Measurements from ENCODE around the gene PLPP1. TPM values are rescaled to one million over a fixed set of nuclear protein-coding genes. Genes with fewer than 3 reads are reported as not detected.

The PLPP1 gene
- total RNA-seq, result 10 to 100 TPM; 10.8 to 12.5 TPM

GRCh38 chr5:55534436-55535198 is at the start of gene PLPP1:
PLPP1 (minus strand) TSS chr5:55534964; CDS start chr5:55534629, 335 bp downstream.
- peaks cover 0 to 5% of the 10 kb centered on the region in 2 donors for H3K36me3 Mint-ChIP-seq
- H3K9me3 Mint-ChIP-seq, result no peaks in the 10 kb centered on the region
- H3K27ac Mint-ChIP-seq, result peak within 1 kb of the TSS; percentile 74 to 89
- ATAC-seq (peak; percentile 87 to 91), DNase-seq (ENCODE audit: low spot score in 2 of 2) (peak; percentile 80 to 92)

- ATAC-seq (no peak), DNase-seq (ENCODE audit: low spot score in 2 of 2) (no peak)
- H3K36me3 Mint-ChIP-seq, result no peaks in the 10 kb centered on the region
- no peak overlapping the region for H3K27ac Mint-ChIP-seq
- H3K9me3 Mint-ChIP-seq, result no peaks in the 10 kb centered on the region
Observed at GRCh38 chr5:55583578-55583977, 48.8 kb upstream of the PLPP1 start.

- H3K9me3 Mint-ChIP-seq, result no peaks in the 10 kb centered on the region
- DNase-seq (ENCODE audit: low spot score in 2 of 2) (no peak), ATAC-seq (peak; percentile 16 to 86)
- no peak overlapping the region for H3K27ac Mint-ChIP-seq
- no peaks in the 10 kb centered on the region for H3K36me3 Mint-ChIP-seq
Observed at GRCh38 chr5:55582256-55582655, 47.5 kb upstream of the PLPP1 start.

- Mint-ChIP-seq H3K36me3 (no peaks in the 10 kb centered on the region), H3K9me3 (no peaks in the 10 kb centered on the region), H3K27ac (no peak overlapping the region)
- no peak for DNase-seq (ENCODE audit: low spot score in 2 of 2)
- no peak for ATAC-seq
Observed at GRCh38 chr5:55580042-55580441, 45.3 kb upstream of the PLPP1 start.

- H3K9me3 Mint-ChIP-seq, result no peaks in the 10 kb centered on the region
- ATAC-seq (no peak), DNase-seq (ENCODE audit: low spot score in 2 of 2) (no peak)
- no peaks in the 10 kb centered on the region for H3K36me3 Mint-ChIP-seq
- peak overlapping the region in 1 of 2 donors; percentile 38 for H3K27ac Mint-ChIP-seq
Observed at GRCh38 chr5:55578771-55579170, 44.0 kb upstream of the PLPP1 start.

GRCh38 chr5:55577353-55578060 is 42.7 kb upstream of the PLPP1 start:
- DNase-seq (ENCODE audit: low spot score in 2 of 2) (no peak), ATAC-seq (no peak)
- H3K36me3 Mint-ChIP-seq, result no peaks in the 10 kb centered on the region
- no peaks in the 10 kb centered on the region for H3K9me3 Mint-ChIP-seq
- no peak overlapping the region for H3K27ac Mint-ChIP-seq

- ATAC-seq, result no peak
- H3K36me3 Mint-ChIP-seq, result no peaks in the 10 kb centered on the region
- H3K9me3 Mint-ChIP-seq, result no peaks in the 10 kb centered on the region
- DNase-seq (ENCODE audit: low spot score in 2 of 2), result no peak
- H3K27ac Mint-ChIP-seq, result no peak overlapping the region
Observed at GRCh38 chr5:55576661-55577060, 41.9 kb upstream of the PLPP1 start.

GRCh38 chr5:55575815-55576583 is 41.2 kb upstream of the PLPP1 start:
- ATAC-seq (no peak), DNase-seq (ENCODE audit: low spot score in 2 of 2) (no peak)
- Mint-ChIP-seq H3K27ac (no peak overlapping the region), H3K9me3 (no peaks in the 10 kb centered on the region), H3K36me3 (no peaks in the 10 kb centered on the region)

GRCh38 chr5:55572600-55572999 is 37.8 kb upstream of the PLPP1 start:
- no peaks in the 10 kb centered on the region for H3K36me3 Mint-ChIP-seq
- no peaks in the 10 kb centered on the region for H3K9me3 Mint-ChIP-seq
- peak overlapping the region in 1 of 2 donors; percentile 14 for H3K27ac Mint-ChIP-seq
- no peak for DNase-seq (ENCODE audit: low spot score in 2 of 2)
- no peak for ATAC-seq

- H3K27ac Mint-ChIP-seq, result no peak overlapping the region
- ATAC-seq, result no peak
- H3K9me3 Mint-ChIP-seq, result no peaks in the 10 kb centered on the region
- DNase-seq (ENCODE audit: low spot score in 2 of 2), result no peak
- H3K36me3 Mint-ChIP-seq, result no peaks in the 10 kb centered on the region
Observed at GRCh38 chr5:55572020-55572419, 37.3 kb upstream of the PLPP1 start.

GRCh38 chr5:55570570-55570969 is 35.8 kb upstream of the PLPP1 start:
- DNase-seq (ENCODE audit: low spot score in 2 of 2) (no peak), ATAC-seq (no peak)
- Mint-ChIP-seq H3K9me3 (no peaks in the 10 kb centered on the region), H3K36me3 (no peaks in the 10 kb centered on the region), H3K27ac (no peak overlapping the region)

GRCh38 chr5:55570026-55570425 is 35.3 kb upstream of the PLPP1 start:
- Mint-ChIP-seq H3K36me3 (no peaks in the 10 kb centered on the region), H3K27ac (no peak overlapping the region), H3K9me3 (no peaks in the 10 kb centered on the region)
- no peak for DNase-seq (ENCODE audit: low spot score in 2 of 2)
- ATAC-seq, result no peak

- ATAC-seq, result no peak
- H3K9me3 Mint-ChIP-seq, result no peaks in the 10 kb centered on the region
- DNase-seq (ENCODE audit: low spot score in 2 of 2), result no peak
Observed at GRCh38 chr5:55569513-55569865, 34.7 kb upstream of the PLPP1 start.

GRCh38 chr5:55568654-55569512 is 34.1 kb upstream of the PLPP1 start:
- Mint-ChIP-seq H3K27ac (no peak overlapping the region), H3K9me3 (no peaks in the 10 kb centered on the region), H3K36me3 (no peaks in the 10 kb centered on the region)
- no peak for DNase-seq (ENCODE audit: low spot score in 2 of 2)
- no peak for ATAC-seq

More at GRCh38 chr5:55569513-55569865, 34.7 kb upstream of the PLPP1 start:
- H3K36me3 Mint-ChIP-seq, result no peaks in the 10 kb centered on the region
- no peak overlapping the region for H3K27ac Mint-ChIP-seq

- Mint-ChIP-seq H3K27ac (no peak overlapping the region), H3K36me3 (no peaks in the 10 kb centered on the region), H3K9me3 (no peaks in the 10 kb centered on the region)
- ATAC-seq (peak in 1 of 2 donors; percentile 51), DNase-seq (ENCODE audit: low spot score in 2 of 2) (no peak)
Observed at GRCh38 chr5:55564721-55565120, 30.0 kb upstream of the PLPP1 start.

GRCh38 chr5:55558484-55558883 is 23.7 kb upstream of the PLPP1 start:
- ATAC-seq (no peak), DNase-seq (ENCODE audit: low spot score in 2 of 2) (no peak)
- H3K27ac Mint-ChIP-seq, result no peak overlapping the region
- no peaks in the 10 kb centered on the region for H3K36me3 Mint-ChIP-seq
- H3K9me3 Mint-ChIP-seq, result no peaks in the 10 kb centered on the region
